HG03280 (cell line): Measurements from ENCODE around the gene SEPTIN2.
A peak's percentile ranks its signal among the peaks of the same experiment; 100 is the strongest.
"Not testable (repeated sequence)": the region's sequence is repeated elsewhere in the genome, so short reads cannot be mapped to it uniquely, and the experiment has no call there.

ENCODE experiments used
- ATAC-seq: cut with Tn5 transposase; IDR thresholded peaks from one replicate; pipeline ENCODE4 v1.9.1; 2021; ENCODE audit warnings: mild to moderate bottlenecking, moderate library complexity; ENCODE audit not compliant: unreplicated experiment

The SEPTIN2 gene

DNA sequence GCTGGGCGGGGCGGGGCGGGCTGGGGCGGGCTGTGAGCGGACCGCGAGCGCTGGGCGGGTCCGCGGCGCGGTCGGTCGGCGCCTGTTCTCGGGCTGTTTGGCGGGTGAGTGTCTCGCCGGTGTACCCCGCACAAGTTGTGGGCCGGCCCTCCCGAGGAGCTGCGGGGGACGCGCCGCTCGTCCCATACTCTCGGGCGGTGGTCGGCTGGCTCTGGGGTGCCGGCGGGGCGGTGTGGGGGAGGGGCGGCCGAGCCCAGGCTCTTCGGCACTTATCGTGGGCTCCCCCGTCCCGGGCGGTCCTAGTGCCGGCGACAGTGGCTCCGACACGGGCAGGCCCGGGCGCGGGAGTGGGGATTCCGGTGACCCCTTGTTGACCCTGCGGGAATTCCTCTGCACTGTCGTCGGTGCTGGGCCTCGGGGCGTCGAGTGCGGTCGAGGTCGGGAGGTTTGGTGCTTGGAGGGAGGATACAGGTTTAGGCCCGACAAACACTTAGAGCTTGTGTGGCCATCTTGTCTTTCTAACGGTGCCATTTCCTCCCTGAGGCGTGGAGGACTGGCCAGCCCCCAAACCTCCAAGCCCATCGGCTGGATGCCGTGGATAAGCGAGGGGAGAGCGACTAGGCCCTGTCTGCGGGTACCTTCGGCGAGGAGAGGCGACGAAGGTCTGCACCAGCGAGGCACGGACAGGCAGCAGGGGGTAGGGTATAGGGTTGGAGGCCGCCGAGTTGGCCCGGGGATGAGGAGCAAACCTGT lies at the start of gene SEPTIN2:
Gene SEPTIN2 (plus strand): TSS at position 47 of the 753 bp plus-strand sequence. CDS start 8,308 bp downstream, outside the sequence.
- peak; percentile 38 for ATAC-seq

DNA sequence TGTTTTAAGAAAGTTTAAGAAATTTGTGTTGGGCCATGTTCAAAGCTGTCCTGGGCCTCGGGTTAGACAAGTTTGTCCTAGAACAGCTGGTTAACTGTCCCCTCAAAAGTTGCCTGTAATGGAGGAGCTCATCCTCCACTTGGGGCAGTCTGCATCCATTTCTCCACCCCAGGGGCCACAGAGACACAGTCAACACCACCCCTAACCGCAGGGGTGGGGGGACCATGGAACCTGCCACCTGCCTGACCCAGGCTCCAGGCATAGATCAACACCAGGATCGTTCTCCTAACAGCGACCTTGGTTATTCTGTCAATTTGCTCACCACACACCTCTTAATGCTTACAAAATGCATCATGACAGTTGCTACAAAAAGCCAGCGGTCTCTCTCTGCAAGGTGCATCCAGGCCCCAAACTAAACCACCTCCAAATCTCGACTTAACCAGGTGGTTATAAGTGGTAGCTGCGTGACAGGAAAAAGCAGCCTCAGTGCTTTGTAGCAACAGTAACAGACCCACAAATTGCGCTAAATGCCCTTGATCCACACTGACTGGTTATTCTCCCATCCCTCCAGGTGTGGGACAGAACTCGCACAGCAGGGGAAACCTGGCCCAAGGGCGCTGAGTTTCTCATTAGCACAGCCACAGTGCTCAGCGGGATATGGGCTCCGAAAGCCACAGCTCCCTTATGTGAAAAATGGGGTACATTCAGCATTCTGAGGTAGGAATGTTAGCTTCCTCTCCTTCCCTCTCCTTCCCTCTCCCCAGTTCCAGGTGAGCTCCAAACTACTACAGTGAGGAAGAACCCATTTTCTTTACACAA lies 48.3 kb upstream of the SEPTIN2 start:
- ATAC-seq = no peak

DNA sequence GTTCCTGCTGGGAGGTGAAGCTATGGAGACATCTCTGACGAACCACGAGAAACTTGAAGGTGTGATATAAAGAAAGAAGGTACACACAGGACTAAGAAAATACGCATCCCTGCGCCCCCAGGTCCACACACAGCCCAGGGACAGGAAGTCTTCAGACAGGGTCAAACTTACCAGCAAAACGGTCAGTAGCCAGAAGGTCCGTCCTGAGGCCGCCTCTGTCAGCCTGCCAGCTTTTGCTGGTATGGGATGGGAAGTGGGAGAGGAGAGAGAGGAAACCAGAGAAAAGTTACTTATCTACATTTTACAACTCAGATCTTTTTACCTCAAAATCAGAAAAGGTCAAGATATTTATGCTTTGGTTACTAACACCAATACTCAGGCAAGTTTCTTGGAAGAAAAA lies 47.4 kb upstream of the SEPTIN2 start:
- ATAC-seq = no peak

DNA sequence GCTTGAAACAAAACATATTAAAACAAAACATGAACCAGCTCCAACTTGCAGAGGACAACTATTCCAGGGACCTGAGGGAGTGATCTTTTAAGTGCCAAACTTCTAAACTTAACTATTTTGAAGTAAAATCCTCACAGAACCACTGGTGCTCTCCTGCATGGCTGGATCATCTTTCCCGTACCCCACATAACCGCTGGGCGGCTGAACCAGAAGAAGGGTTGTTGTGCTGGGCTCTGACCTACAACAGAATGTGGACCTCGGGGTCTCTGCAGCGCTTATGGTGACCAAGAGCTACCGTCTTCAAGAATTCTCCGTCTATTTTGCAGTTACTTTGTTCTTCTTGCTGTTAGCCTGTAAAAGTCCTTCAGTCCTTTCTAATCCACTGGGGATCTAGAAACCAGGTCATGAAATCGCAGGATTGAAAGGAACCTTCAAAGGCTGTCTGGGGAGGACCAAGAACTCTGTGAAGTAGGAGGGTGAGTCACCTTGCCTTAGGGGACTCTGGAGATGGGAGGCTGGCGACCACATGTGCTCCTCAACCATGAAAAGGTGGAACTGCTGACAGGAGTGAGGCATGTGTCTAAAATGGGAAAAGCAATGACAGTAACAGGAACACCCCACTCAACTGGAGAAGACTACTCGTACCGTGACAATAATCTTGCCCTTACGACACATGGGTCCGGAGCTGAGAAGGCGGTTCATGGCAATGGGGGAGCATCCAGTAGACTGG lies 46.8 kb upstream of the SEPTIN2 start:
- ATAC-seq = no peak

DNA sequence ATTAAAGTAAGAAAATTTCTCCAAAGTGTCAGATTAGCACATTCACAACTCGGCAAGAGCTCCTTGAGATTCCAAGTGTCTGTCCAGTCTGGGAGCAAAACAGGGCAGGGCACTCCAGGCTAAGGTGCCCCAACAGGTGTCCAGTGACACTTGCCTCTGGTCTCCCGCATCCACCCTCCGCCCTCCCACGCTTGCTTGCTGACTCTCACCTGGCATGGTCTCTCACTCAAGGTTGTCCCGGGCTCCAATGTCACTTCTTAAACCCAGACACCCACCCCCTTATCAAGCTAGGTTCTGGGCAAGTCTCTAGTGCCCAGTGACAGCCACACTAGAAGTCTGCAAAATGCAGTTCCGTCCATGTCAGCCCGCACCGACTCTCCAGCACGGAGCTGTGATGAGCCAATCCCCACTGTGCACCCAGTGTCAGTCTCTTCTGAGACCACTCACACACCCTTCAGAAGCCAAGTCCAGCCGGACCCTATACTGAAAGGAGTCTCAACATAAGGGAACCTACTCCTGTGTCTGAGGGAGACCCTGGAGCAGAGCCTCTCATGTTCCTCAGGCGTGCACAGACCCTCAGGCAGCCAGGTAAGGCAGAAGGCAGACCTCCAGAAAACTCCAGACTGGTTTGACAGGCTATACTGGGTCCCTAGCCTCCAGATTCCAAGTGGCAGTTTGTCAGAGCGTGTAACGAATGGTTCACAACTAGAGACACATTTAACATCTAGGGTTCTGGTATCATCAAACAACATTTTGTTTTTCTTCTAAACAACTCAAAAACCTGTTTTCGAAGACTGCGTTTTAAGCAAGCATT lies 45.8 kb upstream of the SEPTIN2 start:
- ATAC-seq = no peak

DNA sequence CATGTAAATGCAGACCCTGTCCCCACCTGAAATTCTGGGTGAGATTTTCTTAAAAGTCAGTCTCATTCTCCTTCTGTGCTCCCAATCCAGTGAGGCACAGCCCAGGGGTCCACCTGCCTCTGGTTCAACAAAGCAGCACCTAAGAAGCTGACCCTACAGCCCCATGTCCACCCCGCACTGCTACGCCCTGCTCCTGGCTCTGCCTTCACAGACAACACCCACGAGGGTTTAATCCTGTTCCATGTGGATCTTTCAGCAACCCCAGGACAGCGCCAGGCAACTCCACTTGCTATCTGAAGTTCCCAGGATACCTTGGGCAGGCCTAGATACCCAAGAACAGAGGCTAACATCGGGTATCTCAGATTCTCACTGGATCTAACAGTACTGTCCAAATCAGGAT lies 45.2 kb upstream of the SEPTIN2 start:
- ATAC-seq = no peak

DNA sequence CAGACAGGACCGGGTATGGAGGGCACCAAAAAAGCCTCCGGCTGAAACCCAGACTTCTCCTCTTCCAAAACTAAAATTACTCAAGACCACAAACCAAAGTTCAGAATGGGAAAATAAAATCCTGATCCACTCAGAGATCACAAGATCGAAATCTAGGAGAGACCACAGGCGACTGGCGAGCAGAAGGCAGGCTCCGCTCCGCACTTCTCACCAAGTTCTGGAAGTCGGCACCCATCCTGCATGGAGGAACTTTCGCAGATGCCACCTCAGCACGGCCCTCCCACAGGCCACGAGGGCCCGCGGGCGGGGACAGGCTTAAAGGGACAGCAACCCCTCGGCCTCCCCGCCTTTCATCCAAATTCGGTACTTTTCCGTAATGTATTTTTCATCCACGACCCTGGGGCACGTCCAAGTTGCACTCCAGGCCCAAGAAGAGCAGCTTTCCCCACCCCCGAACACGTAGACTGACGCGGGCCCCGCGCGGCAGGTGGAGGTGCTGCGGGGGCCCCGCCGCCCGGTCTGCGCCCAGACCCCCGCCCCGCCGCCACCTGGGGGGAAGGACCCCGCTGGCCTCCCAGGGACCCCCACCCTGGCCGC lies 43.9 kb upstream of the SEPTIN2 start:
- peak; percentile 44 for ATAC-seq

DNA sequence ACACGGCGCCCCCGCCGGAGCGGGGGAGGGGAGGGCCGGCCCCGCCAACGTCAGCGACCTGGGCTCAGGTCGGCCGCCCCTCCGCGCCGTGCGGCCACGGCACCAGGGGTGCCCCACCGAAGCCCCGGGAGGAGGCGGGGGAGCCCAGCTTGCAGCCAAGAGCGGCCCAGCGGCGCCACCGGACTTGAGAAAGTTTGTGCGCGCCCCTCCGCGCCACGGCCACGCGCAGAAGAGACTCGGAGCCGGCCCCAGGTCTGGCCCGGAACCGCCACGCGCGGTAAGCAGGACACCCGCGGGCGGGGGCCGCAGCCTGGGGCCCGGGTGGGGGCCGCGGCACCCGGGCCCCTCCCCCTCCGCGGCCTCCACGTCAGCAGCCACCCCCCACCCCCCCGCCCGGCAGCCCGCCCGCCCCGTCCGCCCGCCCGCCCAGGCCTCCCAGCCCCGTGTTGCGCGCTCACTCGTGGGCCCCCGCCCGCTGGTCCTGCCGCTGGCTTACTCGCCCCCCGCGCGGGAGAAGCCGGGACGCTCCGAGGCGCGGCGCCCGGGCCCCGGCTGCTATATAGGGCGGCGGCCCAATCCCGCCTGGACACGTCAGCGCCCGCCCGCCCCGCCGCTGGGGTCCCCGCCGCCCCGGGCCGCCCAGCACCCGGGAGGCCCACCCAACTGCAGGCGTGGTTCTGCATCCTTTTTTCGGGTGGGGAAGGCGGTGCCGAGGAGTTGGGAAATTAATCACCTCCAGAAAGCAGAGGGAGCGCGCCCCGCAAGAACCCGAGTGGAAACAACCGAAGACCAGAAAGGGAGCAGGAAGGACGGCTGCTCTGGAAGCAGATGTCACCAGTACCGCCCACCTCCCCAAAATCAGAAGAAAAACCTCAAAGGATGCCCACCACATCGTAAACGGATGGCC lies 43.2 kb upstream of the SEPTIN2 start:
- peak; percentile 47 for ATAC-seq

DNA sequence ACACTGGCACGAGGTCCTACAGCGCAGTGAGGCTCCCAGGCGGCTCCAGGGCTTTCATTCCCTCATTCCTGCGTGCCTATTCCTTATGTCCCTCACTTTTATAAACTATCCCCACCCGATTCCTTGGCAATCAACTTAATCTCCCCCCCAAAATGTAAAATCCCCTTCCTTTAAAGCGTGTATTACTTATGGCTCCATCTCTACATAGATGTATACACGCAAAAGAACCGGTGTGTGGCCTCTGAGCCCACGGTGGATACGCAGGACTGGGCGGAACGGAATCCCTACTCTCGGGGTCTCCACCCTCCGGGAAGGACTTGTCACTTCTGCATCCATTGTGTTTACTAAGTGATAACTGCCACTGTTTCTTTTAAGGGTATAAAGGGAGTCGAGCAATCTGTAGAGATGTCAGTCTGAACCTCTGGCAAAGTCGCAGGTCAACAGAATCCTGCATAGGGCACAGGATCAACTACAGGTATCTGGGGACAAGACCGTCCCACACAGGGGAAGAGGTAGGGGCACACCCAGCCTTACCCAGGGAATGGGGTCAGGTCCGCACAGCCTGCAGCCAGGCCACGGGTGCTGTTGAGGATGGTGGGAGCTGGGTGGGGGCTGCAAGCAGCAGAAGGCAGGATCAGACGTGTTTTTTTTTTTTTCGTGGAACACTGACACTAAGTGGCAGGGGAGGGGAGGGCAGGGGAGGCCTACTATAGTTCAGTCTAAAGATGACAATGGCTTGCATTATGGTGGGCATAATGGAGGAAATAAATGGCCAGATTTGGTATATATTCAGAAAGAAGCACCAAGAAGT lies 42.3 kb upstream of the SEPTIN2 start:
- ATAC-seq = no peak

DNA sequence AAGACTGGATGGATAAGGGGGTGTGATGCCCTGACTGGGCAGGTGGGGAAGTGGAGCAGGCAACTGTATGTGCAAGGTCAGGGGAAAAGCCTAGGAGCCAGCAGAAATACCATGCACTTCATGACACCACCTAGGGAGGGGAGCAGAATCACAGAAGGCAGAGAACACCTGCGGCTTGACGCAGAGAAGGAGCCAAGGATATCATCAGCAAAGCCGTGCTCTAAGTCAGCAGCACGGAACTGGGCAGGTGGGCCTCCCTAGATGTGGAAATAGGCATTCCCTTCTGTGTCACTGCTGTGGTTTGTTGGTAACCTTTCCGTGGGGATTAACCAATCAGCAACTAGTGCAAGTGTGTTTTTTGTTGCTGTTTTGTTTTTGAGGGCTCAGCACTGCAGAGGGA lies 41.6 kb upstream of the SEPTIN2 start:
- ATAC-seq = no peak

DNA sequence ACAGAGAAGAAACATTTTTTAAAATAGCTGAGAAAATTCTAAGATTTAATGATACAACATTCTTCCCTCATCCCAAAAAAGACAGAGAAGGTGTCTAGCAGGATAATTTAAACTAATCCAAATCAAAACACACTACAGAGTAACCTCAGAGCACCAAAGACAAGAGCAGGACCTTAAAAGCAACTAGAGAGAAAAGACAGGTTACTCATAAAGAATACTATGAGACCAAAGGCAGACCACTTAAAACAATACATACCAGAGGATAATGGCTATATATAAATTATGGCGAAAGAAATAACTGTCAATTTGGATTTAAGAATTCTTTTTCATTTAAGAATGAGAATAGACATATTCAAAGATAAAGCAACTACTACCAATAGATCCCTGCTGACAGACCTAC lies 40.2 kb upstream of the SEPTIN2 start:
- no peak for ATAC-seq

DNA sequence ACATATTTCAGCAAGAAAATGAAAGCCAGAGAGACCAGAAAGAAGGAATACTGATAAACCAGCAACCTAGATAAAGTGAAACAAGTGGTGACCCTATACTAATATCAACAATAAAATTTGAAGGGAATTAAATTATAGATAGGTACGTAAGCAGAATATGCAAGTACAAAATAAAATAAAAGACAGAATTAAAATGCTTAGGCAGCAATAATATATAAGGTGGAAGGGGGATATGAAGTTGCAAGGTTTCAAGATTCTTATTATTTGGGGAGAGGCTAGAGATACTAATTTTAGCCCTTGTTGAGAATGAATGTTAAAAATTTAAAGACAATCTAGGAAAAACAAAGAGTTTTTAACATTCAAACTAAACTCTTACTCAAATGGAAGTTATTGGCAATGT lies 39.8 kb upstream of the SEPTIN2 start:
- ATAC-seq = no peak

DNA sequence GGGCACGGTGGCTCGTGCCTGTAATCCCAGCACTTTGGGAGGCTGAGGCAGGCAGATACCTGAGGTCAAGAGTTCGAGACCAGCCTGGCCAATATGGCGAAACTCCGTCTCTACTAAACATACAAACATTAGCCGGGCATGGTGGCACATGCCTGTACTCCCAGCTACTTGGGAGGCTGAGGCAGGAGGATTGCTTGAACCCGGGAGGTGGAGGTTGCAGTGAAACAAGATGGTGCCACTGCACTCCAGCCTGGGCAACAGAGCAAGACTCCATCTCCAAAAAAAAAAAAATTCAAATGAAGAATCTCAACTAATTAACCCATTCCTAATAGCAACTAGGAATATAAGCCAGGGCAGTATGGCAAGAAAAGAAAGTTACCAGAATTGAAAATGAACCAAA lies 37.4 kb upstream of the SEPTIN2 start:
- ATAC-seq = not testable (repeated sequence)

DNA sequence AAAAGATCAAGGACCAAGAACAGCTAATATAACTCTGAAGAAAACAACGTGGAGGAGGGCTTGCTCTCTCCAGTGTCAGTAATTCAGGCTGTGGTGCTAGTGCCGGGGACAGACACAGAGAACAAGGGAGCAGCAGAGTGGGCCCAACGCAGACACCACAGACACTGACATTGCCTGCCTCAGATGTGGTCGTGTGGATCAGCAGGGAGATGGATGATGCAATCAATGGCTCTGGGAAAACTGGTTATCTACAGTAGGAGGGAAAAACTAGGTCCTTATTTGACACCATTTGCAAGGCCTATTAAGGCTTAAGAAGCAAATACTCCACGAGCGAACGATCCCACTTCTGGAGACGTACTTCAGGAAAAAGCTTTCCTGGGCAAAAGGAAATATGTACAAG lies 36.3 kb upstream of the SEPTIN2 start:
- ATAC-seq = no peak

DNA sequence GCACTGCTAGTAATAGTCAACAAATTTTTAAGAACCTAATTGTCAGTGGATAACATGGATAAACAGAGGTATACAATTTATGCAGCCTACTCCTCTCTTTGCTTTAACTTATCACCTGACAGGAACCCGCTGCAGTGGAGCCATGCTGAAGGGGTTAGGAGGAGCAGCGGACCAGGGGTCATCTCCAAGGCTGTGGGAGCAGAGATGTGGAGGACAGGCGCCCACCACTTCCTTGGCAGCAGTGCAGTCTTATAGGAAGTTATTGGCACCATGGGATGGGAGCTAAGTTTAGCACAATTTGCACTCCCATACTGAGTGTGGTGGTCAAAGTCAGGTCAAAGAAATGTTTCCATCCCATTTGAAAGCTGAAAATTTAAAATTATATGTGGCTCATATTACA lies 35.9 kb upstream of the SEPTIN2 start:
- ATAC-seq = no peak

DNA sequence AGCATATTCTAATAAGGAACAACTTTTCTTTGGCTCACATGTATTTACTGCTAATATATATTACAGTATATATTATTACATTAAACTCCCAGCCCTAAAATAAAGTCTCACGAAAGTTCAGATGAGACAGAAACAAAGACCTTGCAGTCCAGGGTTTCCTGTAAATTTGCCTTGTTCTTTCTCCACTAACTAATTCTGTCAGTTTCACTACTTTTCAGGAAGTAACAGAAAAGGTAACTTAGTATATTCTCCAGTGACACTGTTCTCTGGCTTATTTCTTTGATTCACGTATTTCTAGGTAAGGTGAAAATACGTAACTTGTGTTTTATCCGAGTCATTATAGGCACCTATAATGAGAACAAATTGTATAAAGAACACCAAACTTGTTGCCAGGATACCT lies 35.4 kb upstream of the SEPTIN2 start:
- no peak for ATAC-seq

DNA sequence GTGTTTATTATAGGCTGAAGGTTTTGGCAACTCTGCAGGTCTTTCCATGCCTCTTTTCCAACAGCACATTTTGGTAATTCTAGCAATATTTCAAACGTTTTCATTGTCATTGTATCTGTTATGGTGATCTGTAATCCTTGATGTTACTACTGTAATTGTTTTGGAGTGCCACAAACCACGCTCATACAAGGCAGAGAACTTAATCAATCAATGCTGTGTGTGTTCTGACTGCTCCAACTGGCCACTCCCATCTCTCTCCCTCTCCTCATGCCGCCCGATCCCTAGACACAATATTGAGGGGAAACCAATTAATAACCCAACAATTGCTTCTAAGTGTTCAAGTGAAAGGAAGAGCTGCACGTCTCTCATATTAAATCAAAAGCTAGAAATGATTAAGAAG lies 33.2 kb upstream of the SEPTIN2 start:
- ATAC-seq = no peak

DNA sequence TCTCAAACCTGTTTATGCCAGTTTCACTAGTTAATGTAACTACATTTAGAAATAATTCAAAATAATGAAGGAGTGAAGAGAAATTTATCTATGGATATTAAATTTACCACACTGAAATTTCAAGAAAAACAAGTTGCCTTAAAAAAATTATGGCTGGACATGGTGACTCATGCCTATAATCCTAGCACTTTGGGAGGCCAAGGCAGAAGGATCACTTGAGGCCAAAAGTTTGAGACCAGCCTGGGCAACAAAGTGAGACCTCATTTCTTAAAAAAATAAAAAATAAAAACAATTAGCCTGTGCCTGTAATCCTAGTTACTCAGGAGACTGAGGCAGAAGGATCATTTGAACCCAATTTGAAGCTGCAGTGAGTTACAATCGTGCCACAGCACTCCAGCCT lies 30.1 kb upstream of the SEPTIN2 start:
- ATAC-seq = no peak
